ENCODE data around the gene CACNG5. TPM values are rescaled to one million over a fixed set of nuclear protein-coding genes. Genes with fewer than 3 reads are reported as not detected.
A peak's percentile ranks its signal among the peaks of the same experiment; 100 is the strongest.

The CACNG5 gene
- total and polyA plus RNA-seq, 7 donors, result 1.1 TPM; not detected in 6

DNA sequence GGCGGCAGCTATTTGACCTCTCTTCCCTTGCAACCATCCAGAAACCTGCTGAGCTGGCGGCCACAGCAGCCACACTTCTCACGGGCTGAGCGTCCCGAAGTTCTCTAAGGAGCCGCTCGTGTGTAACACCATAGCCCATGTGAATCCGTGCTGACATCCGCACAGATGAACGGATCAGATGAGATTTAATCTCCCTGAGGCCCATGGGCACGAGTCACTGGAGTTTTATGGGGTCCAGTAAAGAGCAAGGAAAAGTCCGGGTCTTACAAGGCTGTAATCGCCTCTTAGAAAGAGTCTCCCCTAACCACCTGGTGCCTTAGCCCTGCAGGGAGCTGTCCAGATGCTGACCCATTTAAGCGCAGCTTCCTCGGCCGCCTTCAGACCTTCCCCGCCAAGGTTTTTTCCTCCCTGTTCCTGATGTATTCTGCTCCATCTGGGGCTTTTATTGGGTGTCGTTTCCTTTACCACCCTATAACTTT is 5.5 kb upstream of the CACNG5 start:
- Histone ChIP-seq H3K27ac (no peak overlapping the region), H3K27me3 (peaks cover 2 to 30% (median 11%) of the 10 kb centered on the region in 3 donors), H3K4me3 (no peak overlapping the region), H3K36me3 (no peaks in the 10 kb centered on the region), H3K4me1 (no peaks in the 10 kb centered on the region), H3K9me3 (no peaks in the 10 kb centered on the region)
- 7 to 8% methylated on average over 18 of the region's 18 CpGs for WGBS, 2 donors
- peak; percentile 63 for DNase-seq
- TF ChIP-seq POLR2A (IDR thresholded peaks at IDR 0.05) (no peak), EP300 (IDR thresholded peaks at IDR 0.05) (no peak)
- intact Hi-C loops (cut with DNase I), result no loop called here

- Histone ChIP-seq H3K4me1 (peaks cover 0 to 2% (median 0%) of the 10 kb centered on the region in 4 donors), H3K27ac (no peak overlapping the region), H3K36me3 (no peaks in the 10 kb centered on the region), H3K4me3 (no peak overlapping the region), H3K27me3 (peaks cover 7 to 35% (median 15%) of the 10 kb centered on the region in 3 donors), H3K9me3 (no peaks in the 10 kb centered on the region)
- DNase-seq, result peak; percentile 28
- intact Hi-C loops (cut with DNase I), result no loop called here
- WGBS, 2 donors, result 13 to 19% methylated on average over 10 of the region's 10 CpGs
- TF ChIP-seq POLR2AphosphoS5 (IDR thresholded peaks at IDR 0.05), result no peak
- TF ChIP-seq POLR2A (IDR thresholded peaks at IDR 0.05), result no peak
- TF ChIP-seq, protein P1, sequence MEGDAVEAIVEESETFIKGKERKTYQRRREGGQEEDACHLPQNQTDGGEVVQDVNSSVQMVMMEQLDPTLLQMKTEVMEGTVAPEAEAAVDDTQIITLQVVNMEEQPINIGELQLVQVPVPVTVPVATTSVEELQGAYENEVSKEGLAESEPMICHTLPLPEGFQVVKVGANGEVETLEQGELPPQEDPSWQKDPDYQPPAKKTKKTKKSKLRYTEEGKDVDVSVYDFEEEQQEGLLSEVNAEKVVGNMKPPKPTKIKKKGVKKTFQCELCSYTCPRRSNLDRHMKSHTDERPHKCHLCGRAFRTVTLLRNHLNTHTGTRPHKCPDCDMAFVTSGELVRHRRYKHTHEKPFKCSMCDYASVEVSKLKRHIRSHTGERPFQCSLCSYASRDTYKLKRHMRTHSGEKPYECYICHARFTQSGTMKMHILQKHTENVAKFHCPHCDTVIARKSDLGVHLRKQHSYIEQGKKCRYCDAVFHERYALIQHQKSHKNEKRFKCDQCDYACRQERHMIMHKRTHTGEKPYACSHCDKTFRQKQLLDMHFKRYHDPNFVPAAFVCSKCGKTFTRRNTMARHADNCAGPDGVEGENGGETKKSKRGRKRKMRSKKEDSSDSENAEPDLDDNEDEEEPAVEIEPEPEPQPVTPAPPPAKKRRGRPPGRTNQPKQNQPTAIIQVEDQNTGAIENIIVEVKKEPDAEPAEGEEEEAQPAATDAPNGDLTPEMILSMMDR (IDR thresholded peaks at IDR 0.05), result no peak
- no peak for TF ChIP-seq EP300 (IDR thresholded peaks at IDR 0.05)
These were observed 5.0 kb upstream of the CACNG5 start for GRCh38 chr17:66829883-66830282.

- intact Hi-C loops (cut with DNase I), result no loop called here
- no peaks in the 10 kb centered on the region for H3K9me3 ChIP-seq
- H3K4me3 ChIP-seq, result no peak overlapping the region
- peaks cover 11 to 40% (median 21%) of the 10 kb centered on the region in 3 donors for H3K27me3 ChIP-seq
- TF ChIP-seq EP300 (IDR thresholded peaks at IDR 0.05) (no peak), POLR2AphosphoS5 (IDR thresholded peaks at IDR 0.05) (no peak), POLR2A (IDR thresholded peaks at IDR 0.05) (no peak)
- TF ChIP-seq, protein P1 (IDR thresholded peaks at IDR 0.05), result no peak
- H3K27ac ChIP-seq, result no peak overlapping the region
- H3K36me3 ChIP-seq, result no peaks in the 10 kb centered on the region
- DNase-seq, result peak; percentile 33
- H3K4me1 ChIP-seq, result peaks cover 0 to 3% (median 0%) of the 10 kb centered on the region in 4 donors
- WGBS, 2 donors, result 26 to 36% methylated on average over 4 of the region's 4 CpGs
These were observed 4.5 kb upstream of the CACNG5 start for GRCh38 chr17:66830451-66830850.

- intact Hi-C loops (cut with DNase I), result no loop called here
- Histone ChIP-seq H3K9me3 (no peaks in the 10 kb centered on the region), H3K4me1 (peaks cover 0 to 3% (median 0%) of the 10 kb centered on the region in 4 donors), H3K27me3 (peaks cover 11 to 51% (median 32%) of the 10 kb centered on the region in 3 donors), H3K4me3 (no peak overlapping the region), H3K36me3 (no peaks in the 10 kb centered on the region), H3K27ac (no peak overlapping the region)
- peak; percentile 50 for DNase-seq
- 85% methylated on average over 14 of the region's 14 CpGs for WGBS, 2 donors
- TF ChIP-seq EP300 (IDR thresholded peaks at IDR 0.05), result no peak
- TF ChIP-seq, protein P1 (IDR thresholded peaks at IDR 0.05), result no peak
- TF ChIP-seq POLR2AphosphoS5 (IDR thresholded peaks at IDR 0.05), result no peak
- TF ChIP-seq POLR2A (IDR thresholded peaks at IDR 0.05), result no peak
These were observed 3.3 kb upstream of the CACNG5 start for GRCh38 chr17:66831383-66832210.

- no peaks in the 10 kb centered on the region for H3K9me3 ChIP-seq
- peaks cover 0 to 3% (median 0%) of the 10 kb centered on the region in 4 donors for H3K4me1 ChIP-seq
- DNase-seq, result peak; percentile 44
- H3K36me3 ChIP-seq, result no peaks in the 10 kb centered on the region
- intact Hi-C loops (cut with DNase I), result no loop called here
- WGBS, 2 donors, result 86 to 91% methylated on average over 4 of the region's 4 CpGs
- TF ChIP-seq POLR2A (IDR thresholded peaks at IDR 0.05), result no peak
- no peak for TF ChIP-seq EP300 (IDR thresholded peaks at IDR 0.05)
- no peak for TF ChIP-seq POLR2AphosphoS5 (IDR thresholded peaks at IDR 0.05)
- TF ChIP-seq, protein P1 (IDR thresholded peaks at IDR 0.05), result no peak
- H3K4me3 ChIP-seq, result no peak overlapping the region
- peaks cover 11 to 61% (median 35%) of the 10 kb centered on the region in 3 donors for H3K27me3 ChIP-seq
- H3K27ac ChIP-seq, result no peak overlapping the region
These were observed 1.7 kb upstream of the CACNG5 start for GRCh38 chr17:66833201-66833600.

Data from sigmoid colon (tissue), 7 donors.